Measurements from ENCODE around the gene PAF1. TPM values are rescaled to one million over a fixed set of nuclear protein-coding genes. Genes with fewer than 3 reads are reported as not detected.

Gene PAF1
- total and polyA plus RNA-seq, 2 of the 13 experiments (the other 11 are each of a cell fraction or from before 2014, with no cell fraction given): 30.2 to 31.1 TPM

DNA sequence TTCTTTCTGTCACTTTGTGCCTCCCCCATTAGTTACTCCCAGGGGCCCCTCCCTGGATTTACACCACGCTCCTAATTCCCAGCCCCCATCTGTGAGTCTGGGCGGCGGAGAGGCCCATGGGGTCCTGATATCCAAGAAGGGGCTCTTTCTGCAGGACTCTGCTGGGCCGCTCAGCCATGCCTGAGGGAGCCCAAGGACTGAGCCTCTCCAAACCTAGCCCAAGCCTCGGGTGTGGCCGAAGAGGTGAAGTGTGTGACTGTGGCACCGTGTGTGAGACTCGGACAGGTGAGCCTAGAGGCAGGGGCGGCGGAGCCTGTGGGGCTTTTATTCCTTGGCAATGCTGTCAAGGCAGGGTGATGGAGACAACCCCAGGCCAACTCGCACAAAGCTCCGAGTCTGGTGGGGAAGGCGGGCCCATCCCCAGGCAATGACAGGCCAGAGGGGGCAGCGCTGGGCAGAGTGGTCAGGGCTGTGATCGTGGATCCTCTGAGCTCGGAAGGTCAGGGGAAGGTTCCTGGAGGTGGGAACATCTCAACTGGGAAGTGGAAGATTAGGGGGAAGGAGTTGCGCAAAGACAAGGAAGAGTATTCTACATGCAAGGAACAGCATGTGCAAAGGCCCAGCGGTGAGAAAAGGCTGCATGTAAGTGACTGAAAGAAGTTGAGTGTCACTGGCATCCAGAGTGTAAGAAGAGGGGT lies 23.2 kb upstream of the PAF1 start (continued):
- TF ChIP-seq, protein P1, sequence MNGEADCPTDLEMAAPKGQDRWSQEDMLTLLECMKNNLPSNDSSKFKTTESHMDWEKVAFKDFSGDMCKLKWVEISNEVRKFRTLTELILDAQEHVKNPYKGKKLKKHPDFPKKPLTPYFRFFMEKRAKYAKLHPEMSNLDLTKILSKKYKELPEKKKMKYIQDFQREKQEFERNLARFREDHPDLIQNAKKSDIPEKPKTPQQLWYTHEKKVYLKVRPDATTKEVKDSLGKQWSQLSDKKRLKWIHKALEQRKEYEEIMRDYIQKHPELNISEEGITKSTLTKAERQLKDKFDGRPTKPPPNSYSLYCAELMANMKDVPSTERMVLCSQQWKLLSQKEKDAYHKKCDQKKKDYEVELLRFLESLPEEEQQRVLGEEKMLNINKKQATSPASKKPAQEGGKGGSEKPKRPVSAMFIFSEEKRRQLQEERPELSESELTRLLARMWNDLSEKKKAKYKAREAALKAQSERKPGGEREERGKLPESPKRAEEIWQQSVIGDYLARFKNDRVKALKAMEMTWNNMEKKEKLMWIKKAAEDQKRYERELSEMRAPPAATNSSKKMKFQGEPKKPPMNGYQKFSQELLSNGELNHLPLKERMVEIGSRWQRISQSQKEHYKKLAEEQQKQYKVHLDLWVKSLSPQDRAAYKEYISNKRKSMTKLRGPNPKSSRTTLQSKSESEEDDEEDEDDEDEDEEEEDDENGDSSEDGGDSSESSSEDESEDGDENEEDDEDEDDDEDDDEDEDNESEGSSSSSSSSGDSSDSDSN (CRISPR knock-in tag; IDR thresholded peaks at IDR 0.05): peak; percentile 78
- TF ChIP-seq STAG1 (CRISPR knock-in tag; IDR thresholded peaks at IDR 0.05): peak; percentile 45
- TF ChIP-seq ZMYM3 (CRISPR knock-in tag; IDR thresholded peaks at IDR 0.05): peak; percentile 68; the same call in 1 of the 2 replicates
- TF ChIP-seq MXI1 (IDR thresholded peaks at IDR 0.05; ENCODE audit: borderline replicate concordance, low read depth, low read length): 0 out of 3 replicates have a peak, but pooled peaks have one; percentile 3
- 0 out of 2 replicates have a peak, but pooled peaks have one; percentile 44 for TF ChIP-seq ZNF33B (CRISPR knock-in tag; IDR thresholded peaks at IDR 0.05)
- TF ChIP-seq GATAD2A (CRISPR knock-in tag; IDR thresholded peaks at IDR 0.05): 0 out of 2 replicates have a peak, but pooled peaks have one; percentile 26
- TF ChIP-seq, protein P2, sequence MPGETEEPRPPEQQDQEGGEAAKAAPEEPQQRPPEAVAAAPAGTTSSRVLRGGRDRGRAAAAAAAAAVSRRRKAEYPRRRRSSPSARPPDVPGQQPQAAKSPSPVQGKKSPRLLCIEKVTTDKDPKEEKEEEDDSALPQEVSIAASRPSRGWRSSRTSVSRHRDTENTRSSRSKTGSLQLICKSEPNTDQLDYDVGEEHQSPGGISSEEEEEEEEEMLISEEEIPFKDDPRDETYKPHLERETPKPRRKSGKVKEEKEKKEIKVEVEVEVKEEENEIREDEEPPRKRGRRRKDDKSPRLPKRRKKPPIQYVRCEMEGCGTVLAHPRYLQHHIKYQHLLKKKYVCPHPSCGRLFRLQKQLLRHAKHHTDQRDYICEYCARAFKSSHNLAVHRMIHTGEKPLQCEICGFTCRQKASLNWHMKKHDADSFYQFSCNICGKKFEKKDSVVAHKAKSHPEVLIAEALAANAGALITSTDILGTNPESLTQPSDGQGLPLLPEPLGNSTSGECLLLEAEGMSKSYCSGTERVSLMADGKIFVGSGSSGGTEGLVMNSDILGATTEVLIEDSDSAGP (CRISPR knock-in tag; IDR thresholded peaks at IDR 0.05; ENCODE audit: borderline replicate concordance): peak; percentile 62; the same call in 1 of the 2 replicates
- TF ChIP-seq, protein P3, sequence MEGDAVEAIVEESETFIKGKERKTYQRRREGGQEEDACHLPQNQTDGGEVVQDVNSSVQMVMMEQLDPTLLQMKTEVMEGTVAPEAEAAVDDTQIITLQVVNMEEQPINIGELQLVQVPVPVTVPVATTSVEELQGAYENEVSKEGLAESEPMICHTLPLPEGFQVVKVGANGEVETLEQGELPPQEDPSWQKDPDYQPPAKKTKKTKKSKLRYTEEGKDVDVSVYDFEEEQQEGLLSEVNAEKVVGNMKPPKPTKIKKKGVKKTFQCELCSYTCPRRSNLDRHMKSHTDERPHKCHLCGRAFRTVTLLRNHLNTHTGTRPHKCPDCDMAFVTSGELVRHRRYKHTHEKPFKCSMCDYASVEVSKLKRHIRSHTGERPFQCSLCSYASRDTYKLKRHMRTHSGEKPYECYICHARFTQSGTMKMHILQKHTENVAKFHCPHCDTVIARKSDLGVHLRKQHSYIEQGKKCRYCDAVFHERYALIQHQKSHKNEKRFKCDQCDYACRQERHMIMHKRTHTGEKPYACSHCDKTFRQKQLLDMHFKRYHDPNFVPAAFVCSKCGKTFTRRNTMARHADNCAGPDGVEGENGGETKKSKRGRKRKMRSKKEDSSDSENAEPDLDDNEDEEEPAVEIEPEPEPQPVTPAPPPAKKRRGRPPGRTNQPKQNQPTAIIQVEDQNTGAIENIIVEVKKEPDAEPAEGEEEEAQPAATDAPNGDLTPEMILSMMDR (CRISPR knock-in tag; IDR thresholded peaks at IDR 0.05): peak; percentile 77
- peak; percentile 35; the same call in 1 of the 2 replicates for TF ChIP-seq ZNF501 (CRISPR knock-in tag; IDR thresholded peaks at IDR 0.05)
- TF ChIP-seq ZMAT3 (CRISPR knock-in tag; conservative IDR thresholded peaks at IDR 0.05): 0 out of 2 replicates have a peak, but pooled peaks have one; percentile 54
- TF ChIP-seq, protein P4, sequence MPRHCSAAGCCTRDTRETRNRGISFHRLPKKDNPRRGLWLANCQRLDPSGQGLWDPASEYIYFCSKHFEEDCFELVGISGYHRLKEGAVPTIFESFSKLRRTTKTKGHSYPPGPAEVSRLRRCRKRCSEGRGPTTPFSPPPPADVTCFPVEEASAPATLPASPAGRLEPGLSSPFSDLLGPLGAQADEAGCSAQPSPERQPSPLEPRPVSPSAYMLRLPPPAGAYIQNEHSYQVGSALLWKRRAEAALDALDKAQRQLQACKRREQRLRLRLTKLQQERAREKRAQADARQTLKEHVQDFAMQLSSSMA (CRISPR knock-in tag; IDR thresholded peaks at IDR 0.05): 0 out of 2 replicates have a peak, but pooled peaks have one; percentile 56
- TF ChIP-seq, protein P5, sequence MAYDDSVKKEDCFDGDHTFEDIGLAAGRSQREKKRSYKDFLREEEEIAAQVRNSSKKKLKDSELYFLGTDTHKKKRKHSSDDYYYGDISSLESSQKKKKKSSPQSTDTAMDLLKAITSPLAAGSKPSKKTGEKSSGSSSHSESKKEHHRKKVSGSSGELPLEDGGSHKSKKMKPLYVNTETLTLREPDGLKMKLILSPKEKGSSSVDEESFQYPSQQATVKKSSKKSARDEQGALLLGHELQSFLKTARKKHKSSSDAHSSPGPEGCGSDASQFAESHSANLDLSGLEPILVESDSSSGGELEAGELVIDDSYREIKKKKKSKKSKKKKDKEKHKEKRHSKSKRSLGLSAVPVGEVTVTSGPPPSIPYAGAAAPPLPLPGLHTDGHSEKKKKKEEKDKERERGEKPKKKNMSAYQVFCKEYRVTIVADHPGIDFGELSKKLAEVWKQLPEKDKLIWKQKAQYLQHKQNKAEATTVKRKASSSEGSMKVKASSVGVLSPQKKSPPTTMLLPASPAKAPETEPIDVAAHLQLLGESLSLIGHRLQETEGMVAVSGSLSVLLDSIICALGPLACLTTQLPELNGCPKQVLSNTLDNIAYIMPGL (CRISPR knock-in tag; IDR thresholded peaks at IDR 0.05; ENCODE audit: borderline replicate concordance in 1 of 2, low read depth in 1 of 2): peak; percentile 39 to 60; a peak in 3 of 4 replicates
- TF ChIP-seq ZBTB3 (CRISPR knock-in tag; IDR thresholded peaks at IDR 0.05; ENCODE audit: borderline replicate concordance, low read depth): 0 out of 2 replicates have a peak, but pooled peaks have one; percentile 22
- 0 out of 2 replicates have a peak, but pooled peaks have one; percentile 75 for TF ChIP-seq ZNF567 (CRISPR knock-in tag; IDR thresholded peaks at IDR 0.05; ENCODE audit: borderline replicate concordance)
- no peak for TF ChIP-seq TSC22D2 (CRISPR knock-in tag; IDR thresholded peaks at IDR 0.05; ENCODE audit: borderline replicate concordance)
- TF ChIP-seq TOE1 (CRISPR knock-in tag; IDR thresholded peaks at IDR 0.05): no peak
- peak; percentile 57 for TF ChIP-seq SAP130 (CRISPR knock-in tag; IDR thresholded peaks at IDR 0.05; ENCODE audit: low read depth)

Measured in HepG2 (cell line).